ENCODE measurements around the gene OR52E1.

OR52E1 gene

GRCh38 chr11:5117588-5117987, 48.2 kb downstream of the OR52E1 start:
- DNase-seq (ENCODE audit: low spot score) = no peak

GRCh38 chr11:5118893-5119292, 49.5 kb downstream of the OR52E1 start:
- no peak for DNase-seq (ENCODE audit: low spot score)

All from cerebellar cortex (tissue), 1 donor.